Duodenal mucosa (tissue), 2 donors: ENCODE measurements around the gene EVC.

ENCODE experiments used
- H3K27ac ChIP-seq: one replicate; pipeline ENCODE4 v1.7.0; 2013; ENCODE audit warnings: low read depth, low read length
- H3K27me3 ChIP-seq, 2 donors: one replicate each; pipeline ENCODE4 v1.7.0; 2013; ENCODE audit warnings: low read length in 2 of 2, control low read depth in 1 of 2; ENCODE audit not compliant: insufficient read depth in 2 of 2, control insufficient read depth in 1 of 2
- H3K36me3 ChIP-seq, 2 donors: one replicate each; pipeline ENCODE4 v1.7.0; 2013; ENCODE audit warnings: low read length in 2 of 2, control low read depth in 1 of 2; ENCODE audit not compliant: insufficient read depth in 2 of 2, control insufficient read depth in 1 of 2
- H3K4me1 ChIP-seq, 2 donors: one replicate each; pipeline ENCODE4 v1.7.0; 2013; ENCODE audit warnings: low read length in 2 of 2, control low read depth in 1 of 2; ENCODE audit not compliant: insufficient read depth in 2 of 2, control insufficient read depth in 1 of 2
- H3K4me3 ChIP-seq, 2 donors: one replicate each; pipeline ENCODE4 v1.7.0; 2013; ENCODE audit warnings: low read length in 2 of 2, low read depth in 1 of 2
- H3K9ac ChIP-seq, 2 donors: one replicate each; pipeline ENCODE4 v1.7.0; 2013; ENCODE audit warnings: low read length in 2 of 2, low read depth in 1 of 2
- H3K9me3 ChIP-seq, 2 donors: one replicate each; pipeline ENCODE4 v1.7.0; 2013; ENCODE audit warnings: low read length in 2 of 2, control low read depth in 1 of 2; ENCODE audit not compliant: control insufficient read depth in 1 of 2

EVC gene

GRCh38 chr4:5710961-5711478 is at the start of gene EVC:
EVC (plus strand) TSS chr4:5711201; CDS start chr4:5711381, 180 bp downstream.
- Histone ChIP-seq H3K4me3 (peak within 1 kb of the TSS; percentile 36 to 61), H3K4me1 (peaks cover 8 to 12% of the 10 kb centered on the region in 2 donors), H3K9me3 (peaks cover 0 to 5% of the 10 kb centered on the region in 2 donors), H3K27ac (peak within 1 kb of the TSS; percentile 10), H3K36me3 (no peaks in the 10 kb centered on the region), H3K9ac (no peak within 1 kb of the TSS), H3K27me3 (peaks cover 28 to 36% of the 10 kb centered on the region in 2 donors)

GRCh38 chr4:5661237-5661636 is 49.8 kb upstream of the EVC start:
- Histone ChIP-seq H3K36me3 (no peaks in the 10 kb centered on the region), H3K27me3 (no peaks in the 10 kb centered on the region), H3K4me1 (no peaks in the 10 kb centered on the region), H3K9ac (no peak overlapping the region), H3K9me3 (peaks cover 0 to 8% of the 10 kb centered on the region in 2 donors), H3K4me3 (no peak overlapping the region), H3K27ac (no peak overlapping the region)

GRCh38 chr4:5662555-5662954 is 48.4 kb upstream of the EVC start:
- Histone ChIP-seq H3K4me3 (no peak overlapping the region), H3K9ac (no peak overlapping the region), H3K36me3 (no peaks in the 10 kb centered on the region), H3K9me3 (peaks cover 0 to 8% of the 10 kb centered on the region in 2 donors), H3K27ac (no peak overlapping the region), H3K27me3 (no peaks in the 10 kb centered on the region), H3K4me1 (no peaks in the 10 kb centered on the region)

GRCh38 chr4:5664778-5665177 is 46.2 kb upstream of the EVC start:
- Histone ChIP-seq H3K9ac (no peak overlapping the region), H3K9me3 (peaks cover 0 to 8% of the 10 kb centered on the region in 2 donors), H3K4me1 (no peaks in the 10 kb centered on the region), H3K27me3 (no peaks in the 10 kb centered on the region), H3K27ac (no peak overlapping the region), H3K4me3 (no peak overlapping the region), H3K36me3 (no peaks in the 10 kb centered on the region)

- H3K36me3 ChIP-seq = no peaks in the 10 kb centered on the region
- H3K9ac ChIP-seq = no peak overlapping the region
- no peaks in the 10 kb centered on the region for H3K4me1 ChIP-seq
- no peak overlapping the region for H3K4me3 ChIP-seq
- H3K9me3 ChIP-seq = peaks cover 2 to 7% of the 10 kb centered on the region in 2 donors
- no peaks in the 10 kb centered on the region for H3K27me3 ChIP-seq
- no peak overlapping the region for H3K27ac ChIP-seq
These were observed 44.3 kb upstream of the EVC start for GRCh38 chr4:5666741-5667140.

- no peak overlapping the region for H3K4me3 ChIP-seq
- H3K27ac ChIP-seq = no peak overlapping the region
- peaks cover 0 to 5% of the 10 kb centered on the region in 2 donors for H3K36me3 ChIP-seq
- no peak overlapping the region for H3K9ac ChIP-seq
- no peaks in the 10 kb centered on the region for H3K27me3 ChIP-seq
- H3K9me3 ChIP-seq = no peaks in the 10 kb centered on the region
- no peaks in the 10 kb centered on the region for H3K4me1 ChIP-seq
These were observed 34.2 kb upstream of the EVC start for GRCh38 chr4:5676763-5677162.

GRCh38 chr4:5678977-5679376 is 32.0 kb upstream of the EVC start:
- Histone ChIP-seq H3K36me3 (peaks cover 0 to 5% of the 10 kb centered on the region in 2 donors), H3K9me3 (no peaks in the 10 kb centered on the region), H3K27ac (no peak overlapping the region), H3K4me3 (no peak overlapping the region), H3K27me3 (no peaks in the 10 kb centered on the region), H3K4me1 (no peaks in the 10 kb centered on the region), H3K9ac (no peak overlapping the region)

GRCh38 chr4:5683566-5683965 is 27.4 kb upstream of the EVC start:
- Histone ChIP-seq H3K27ac (no peak overlapping the region), H3K27me3 (no peaks in the 10 kb centered on the region), H3K36me3 (peaks cover 0 to 17% of the 10 kb centered on the region in 2 donors), H3K4me1 (no peaks in the 10 kb centered on the region), H3K9ac (no peak overlapping the region), H3K4me3 (no peak overlapping the region), H3K9me3 (no peaks in the 10 kb centered on the region)

GRCh38 chr4:5685296-5685695 is 25.7 kb upstream of the EVC start:
- H3K9ac ChIP-seq = no peak overlapping the region

GRCh38 chr4:5686338-5686737 is 24.7 kb upstream of the EVC start:
- Histone ChIP-seq H3K27ac (no peak overlapping the region), H3K9ac (no peak overlapping the region), H3K4me1 (no peaks in the 10 kb centered on the region), H3K9me3 (no peaks in the 10 kb centered on the region), H3K27me3 (no peaks in the 10 kb centered on the region), H3K36me3 (peaks cover 0 to 14% of the 10 kb centered on the region in 2 donors), H3K4me3 (no peak overlapping the region)

More at GRCh38 chr4:5685296-5685695, 25.7 kb upstream of the EVC start:
- Histone ChIP-seq H3K4me1 (no peaks in the 10 kb centered on the region), H3K9me3 (no peaks in the 10 kb centered on the region), H3K27ac (no peak overlapping the region), H3K36me3 (peaks cover 0 to 17% of the 10 kb centered on the region in 2 donors), H3K27me3 (no peaks in the 10 kb centered on the region), H3K4me3 (no peak overlapping the region)

GRCh38 chr4:5689065-5689464 is 21.9 kb upstream of the EVC start:
- Histone ChIP-seq H3K4me1 (no peaks in the 10 kb centered on the region), H3K27ac (no peak overlapping the region), H3K9me3 (no peaks in the 10 kb centered on the region), H3K36me3 (peaks cover 0 to 12% of the 10 kb centered on the region in 2 donors), H3K9ac (no peak overlapping the region), H3K27me3 (no peaks in the 10 kb centered on the region), H3K4me3 (no peak overlapping the region)
